ENCODE data around the gene GEMIN7.
A peak's percentile ranks its signal among the peaks of the same experiment; 100 is the strongest.

The GEMIN7 gene

DNA sequence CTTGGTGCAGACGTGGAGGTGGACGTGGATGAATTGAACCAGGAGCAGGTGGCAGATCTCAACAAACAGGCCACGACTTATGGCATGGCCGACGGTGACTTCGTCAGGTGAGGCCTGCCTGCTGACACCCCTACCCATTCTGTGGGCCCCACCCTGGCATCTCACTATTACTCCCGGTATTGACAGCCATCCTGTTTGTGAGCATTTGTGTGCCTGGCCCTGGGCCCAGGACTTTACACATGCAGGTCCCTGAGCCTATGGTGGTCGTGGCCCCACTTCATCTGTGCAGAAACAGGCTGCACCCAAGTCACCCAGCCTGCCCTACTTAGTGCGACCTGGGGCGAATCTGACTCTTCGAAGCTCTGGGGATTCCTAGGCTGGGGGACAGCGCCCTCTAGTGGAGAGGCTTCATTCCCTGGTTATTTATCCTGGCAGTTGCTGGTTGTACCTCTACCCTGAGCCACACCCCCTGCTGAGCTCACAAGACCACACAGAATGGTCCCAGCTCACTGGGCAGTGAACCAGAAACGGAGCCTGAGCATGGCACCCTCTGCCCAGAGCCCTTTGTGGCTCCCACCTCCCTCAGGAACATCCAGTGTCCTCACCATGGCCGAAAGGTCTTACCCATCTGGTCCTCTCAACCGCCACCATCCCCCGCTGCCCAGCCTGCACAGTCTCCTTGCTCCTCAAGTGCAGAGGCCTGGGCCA is 19.6 kb upstream of the GEMIN7 start:
- peak in 51 of 56 donors; percentile 10 to 87 (median 58) for DNase-seq

DNA sequence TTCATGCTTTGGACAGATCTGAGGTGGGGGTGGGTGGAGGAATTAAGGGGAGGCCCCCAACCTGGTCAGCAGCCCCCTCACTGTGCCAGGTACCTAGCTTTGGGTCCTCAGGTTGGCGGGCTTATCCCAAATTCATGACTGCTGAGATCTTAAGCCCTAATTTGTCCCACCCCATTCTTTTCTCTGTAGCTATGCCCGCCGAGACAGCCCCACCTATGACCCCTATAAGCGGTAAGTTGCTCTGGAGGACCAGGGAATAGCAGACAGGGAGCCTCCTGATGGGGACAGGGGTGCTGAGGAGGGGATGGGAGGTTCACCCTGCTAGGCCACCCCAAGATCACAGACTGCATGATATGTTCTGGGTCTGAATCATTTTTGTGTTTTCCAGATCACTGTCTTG is 17.1 kb upstream of the GEMIN7 start:
- DNase-seq = no peak

DNA sequence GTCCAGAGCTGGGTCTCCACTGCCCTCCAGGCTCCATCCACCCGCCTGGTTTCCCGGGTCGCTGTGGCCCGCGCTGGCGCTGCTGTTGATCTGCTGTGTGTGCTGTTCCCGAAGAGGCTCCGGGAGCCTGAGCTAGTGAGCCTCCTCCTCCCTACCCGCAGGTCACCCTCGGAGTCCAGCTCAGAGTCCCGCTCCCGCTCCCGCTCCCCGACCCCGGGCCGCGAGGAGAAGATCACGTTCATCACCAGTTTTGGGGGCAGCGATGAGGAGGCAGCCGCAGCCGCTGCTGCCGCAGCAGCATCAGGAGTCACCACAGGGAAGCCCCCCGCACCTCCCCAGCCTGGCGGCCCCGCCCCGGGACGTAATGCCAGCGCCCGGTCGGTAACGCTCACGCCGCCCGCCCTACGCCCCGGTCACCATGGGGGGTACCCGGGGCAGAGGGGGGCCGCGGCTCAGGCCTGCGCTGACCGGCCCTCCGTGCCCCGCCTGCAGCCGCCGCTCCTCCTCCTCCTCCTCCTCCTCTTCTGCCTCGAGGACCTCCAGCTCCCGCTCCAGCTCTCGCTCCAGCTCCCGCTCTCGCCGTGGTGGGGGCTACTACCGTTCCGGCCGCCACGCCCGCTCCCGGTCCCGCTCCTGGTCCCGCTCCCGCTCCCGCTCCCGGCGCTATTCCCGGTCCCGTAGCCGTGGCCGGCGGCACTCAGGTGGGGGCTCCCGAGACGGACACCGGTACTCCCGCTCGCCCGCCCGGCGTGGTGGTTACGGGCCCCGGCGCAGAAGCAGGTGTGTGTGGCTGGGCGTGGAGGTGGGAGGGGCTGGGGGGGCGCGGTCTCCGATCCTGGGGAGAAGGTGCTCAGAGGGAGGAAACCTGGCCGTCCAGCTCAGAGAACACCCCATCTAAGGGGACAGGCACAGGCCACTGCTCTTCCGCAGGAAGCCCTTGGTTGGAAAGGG is 14.9 kb upstream of the GEMIN7 start:
- no peak for DNase-seq

DNA sequence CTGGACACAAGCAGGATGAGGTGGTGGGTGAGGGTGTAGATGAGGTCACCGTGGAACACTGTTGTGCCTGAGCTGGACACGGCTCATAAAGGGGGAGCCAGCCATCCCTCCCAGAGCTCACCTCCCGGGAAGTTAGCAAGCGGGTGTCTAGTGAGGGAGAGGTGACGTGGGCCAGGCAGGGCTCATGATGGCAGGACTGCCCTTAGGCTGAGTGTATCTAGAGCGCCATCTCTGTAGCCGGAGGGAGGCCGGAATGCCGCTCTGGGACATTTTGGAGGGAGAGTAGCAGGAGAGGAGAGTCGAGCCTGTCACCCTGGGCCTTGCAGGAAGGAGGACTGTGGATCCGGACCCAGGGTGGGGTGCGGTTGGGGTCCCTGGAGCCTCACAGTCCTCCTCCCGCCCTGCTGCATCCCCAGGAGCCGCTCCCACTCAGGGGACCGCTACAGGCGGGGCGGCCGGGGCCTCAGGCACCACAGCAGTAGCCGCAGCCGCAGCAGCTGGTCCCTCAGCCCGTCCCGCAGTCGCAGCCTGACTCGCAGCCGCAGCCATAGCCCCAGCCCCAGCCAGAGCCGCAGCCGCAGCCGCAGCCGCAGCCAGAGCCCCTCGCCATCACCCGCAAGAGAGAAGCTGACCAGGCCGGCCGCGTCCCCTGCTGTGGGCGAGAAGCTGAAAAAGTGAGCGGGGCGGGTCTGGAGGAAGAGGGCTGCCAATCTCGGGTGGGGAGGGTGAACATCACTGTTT is 12.0 kb upstream of the GEMIN7 start:
- DNase-seq = no peak

DNA sequence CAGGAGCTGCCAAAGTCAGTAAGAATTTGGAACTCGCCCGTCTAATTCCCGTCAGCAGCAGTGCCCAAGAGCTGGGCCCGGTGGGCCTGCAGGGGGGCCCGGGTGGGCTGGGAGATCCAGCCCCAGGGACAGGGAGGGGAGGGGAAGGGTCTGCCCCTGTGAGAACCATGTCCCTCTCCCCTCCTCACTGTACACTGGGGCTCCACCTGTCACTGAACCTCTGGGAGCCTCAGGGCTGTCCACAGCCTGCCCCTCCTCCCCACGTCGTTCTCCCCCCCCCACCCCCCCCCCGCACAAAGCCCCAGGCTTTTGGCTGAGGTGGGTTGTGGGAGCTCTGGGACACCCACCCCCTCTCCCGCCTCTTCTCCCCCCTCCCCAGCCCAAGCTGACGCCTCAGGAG is 11.0 kb upstream of the GEMIN7 start:
- DNase-seq = no peak

DNA sequence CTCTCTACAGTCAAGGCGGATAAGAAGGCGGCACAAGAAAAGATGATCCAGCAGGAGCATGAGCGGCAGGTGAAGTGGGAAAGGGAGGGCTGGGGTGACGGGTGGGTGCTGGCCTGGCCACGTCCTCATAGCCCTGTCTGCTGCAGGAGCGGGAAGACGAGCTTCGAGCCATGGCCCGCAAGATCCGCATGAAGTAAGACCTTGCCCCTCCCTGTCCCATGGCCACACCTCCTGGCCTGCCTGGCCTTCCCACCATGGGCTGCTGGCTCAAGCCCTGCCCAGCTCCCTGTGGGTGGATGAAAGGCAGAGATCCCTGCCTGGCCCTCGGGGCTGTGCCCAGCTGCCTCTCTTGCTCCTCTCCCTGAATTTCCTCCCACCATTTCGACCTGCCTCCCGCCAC is 10.0 kb upstream of the GEMIN7 start:
- DNase-seq = no peak

DNA sequence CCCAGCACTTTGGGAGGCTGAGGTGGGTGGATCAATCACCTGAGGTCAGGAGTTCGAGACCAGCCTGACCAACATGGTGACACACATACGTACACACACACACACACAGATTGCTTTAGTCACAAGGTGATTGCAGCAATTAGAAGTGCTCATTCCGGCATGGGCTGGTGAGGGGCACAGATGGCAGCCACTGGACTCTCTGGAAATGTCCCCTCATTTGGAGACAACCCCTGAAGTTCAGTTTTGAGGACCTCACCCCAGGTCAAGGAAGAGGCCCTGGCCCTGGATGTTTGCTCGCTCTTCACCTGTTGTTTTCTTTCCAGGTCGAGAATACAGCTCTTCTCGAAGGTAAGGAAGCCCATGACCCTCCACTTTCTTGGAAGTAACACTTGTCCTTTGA is 8.8 kb upstream of the GEMIN7 start:
- DNase-seq = no peak

DNA sequence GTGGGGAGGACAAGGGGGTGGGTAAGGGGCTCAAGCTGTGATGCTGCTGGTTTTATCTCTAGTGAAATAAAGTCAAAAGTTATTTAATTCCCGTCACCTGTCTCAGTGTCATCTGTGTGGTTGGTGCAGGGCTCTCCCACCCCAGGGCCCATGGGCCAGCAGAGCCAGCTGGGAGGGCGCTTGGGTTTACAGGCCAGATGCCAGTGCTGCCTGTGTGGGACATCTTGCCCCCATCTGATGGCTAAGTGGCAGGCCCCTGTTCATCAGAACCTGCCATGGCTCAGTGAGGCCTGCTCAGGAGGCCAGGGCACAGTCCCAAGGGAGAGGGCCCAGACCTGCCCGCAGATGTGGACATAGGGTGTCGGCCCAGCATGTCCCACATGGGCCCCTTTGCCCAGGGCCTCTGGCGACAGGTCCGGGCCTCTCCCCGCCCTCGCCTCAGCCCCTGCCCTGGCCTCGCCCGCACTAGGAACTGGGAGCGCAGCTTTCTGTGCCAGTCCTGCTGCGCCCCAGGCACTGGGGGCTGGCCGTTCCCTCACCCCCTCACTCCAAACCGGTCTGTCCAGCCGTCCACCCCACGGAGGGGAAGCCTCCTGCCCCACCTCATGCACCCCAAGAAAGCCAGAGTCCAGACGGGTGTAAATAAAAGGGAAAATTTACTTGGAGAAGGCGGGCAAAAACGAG is 8.1 kb upstream of the GEMIN7 start:
- no peak for DNase-seq

DNA sequence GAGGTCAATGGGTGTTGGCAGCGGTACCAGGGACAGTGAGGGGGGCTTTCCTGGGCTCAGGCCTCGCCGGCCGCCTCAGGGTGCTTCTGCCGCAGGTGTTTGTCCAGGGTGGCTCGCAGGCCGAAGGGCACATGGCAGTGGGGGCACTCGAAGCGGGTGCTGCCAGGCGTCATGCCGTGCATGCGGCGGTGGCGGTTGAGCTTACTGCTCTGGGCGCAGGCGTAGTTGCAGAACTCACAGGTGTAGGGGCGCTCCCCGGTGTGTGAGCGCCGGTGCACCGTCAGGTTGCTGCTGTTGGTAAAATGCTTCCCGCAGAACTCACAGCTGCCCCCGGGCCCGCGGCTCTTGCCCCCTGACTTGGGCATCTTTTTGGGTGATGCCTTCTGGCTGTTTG is 7.5 kb upstream of the GEMIN7 start:
- no peak for DNase-seq

DNA sequence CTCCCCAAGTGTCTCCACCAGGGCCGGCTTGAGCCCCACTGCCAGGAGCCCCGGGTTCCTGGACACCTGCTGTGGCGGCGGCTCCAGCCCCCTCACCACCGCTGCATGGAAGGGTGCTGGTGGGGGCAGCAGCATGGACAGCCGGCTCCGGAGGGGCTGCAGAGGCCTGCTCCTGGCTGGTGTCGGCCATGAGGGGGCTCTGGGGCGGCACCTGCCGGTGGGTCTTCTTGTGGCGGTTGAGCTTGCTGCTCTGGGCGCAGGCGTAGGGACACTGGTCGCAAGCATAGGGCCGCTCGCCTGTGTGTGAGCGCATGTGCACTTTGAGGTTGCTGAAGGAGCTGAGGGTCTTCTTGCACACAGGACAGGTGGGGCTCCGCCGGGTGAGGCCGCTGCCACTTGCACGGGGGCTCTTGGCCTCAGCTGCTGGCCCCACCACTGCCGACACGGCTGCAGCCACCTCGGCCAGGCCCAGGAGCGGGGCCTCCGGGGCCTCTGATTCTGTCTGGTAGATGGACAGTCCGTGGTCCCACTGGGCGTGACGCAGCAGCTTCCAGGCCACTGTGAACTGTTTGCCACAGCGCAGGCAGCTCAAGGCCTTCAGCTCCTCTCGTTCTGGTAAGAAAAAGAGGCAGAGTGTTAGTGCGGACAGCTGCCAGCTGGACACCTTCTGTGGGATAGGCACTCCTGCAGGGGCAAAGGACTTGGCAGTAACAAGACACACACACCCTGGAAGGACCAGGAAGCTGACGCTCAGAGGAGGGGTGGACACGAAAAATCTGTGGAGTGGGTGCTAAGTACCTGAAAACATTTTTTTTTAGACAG is 6.9 kb upstream of the GEMIN7 start:
- no peak for DNase-seq

DNA sequence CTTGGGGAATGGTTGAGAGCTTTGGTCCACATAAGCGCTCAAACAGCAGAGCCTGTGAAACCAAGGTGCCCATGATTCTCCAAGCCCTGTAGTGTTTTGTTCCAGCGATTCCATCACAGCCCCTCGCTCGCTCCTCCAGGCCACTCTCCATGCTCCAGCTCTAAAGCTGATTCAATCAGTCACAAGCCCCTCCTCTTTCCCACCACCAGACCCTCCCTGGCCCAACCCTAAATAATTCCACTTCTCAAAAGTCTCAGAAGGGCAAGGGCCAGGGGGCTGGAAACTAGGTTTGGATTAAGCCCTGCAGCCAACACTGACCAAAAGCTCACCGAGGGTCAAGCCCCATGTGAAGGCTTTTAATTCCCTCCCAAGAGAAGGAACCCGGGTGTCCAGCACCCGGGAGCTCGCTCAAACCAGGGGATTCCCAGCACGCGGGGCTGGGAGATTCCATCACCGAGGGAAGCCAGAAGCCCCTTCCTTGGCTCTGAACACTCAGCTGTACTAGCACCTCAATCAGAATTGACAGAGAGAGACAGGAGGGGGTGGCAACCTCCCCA is 4.2 kb upstream of the GEMIN7 start:
- no peak for DNase-seq

DNA sequence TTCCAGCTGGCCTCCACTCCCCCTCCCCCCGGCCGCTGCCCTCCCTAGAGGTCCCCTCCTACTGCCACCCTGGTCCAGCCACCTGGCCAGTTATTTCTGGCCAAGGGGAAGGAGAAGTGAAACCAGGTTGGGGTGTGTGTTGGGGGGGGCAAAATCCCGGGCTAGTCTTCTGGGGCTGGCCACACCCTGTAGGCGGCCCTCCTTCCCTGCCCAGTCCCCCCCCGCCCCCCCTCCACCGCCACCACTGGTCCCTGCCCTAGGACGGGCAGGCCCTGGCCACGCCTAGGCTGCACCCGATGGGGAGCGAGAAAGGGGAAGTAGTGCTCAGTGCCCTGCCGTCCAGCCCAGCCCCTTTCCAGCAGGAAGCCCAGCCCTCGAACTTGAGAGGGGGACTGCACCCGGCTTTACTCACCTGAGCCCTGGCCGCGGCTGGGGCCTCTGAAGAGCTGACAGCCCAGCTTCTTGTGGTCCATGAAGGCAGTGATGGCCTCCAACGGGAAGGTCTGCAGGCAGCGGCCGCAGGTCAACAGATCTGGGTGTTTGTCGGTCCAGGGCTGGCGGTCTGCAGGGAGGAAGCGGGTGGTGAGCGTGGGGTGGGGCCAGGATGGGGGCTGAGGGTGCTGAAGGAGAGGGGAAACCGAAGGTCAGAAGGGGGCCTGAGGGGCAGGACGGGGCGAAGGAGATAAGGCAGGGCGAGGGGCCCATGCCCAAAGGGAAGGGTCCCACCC is 3.6 kb upstream of the GEMIN7 start:
- DNase-seq = peak in 27 of 56 donors; percentile 1 to 42 (median 19)

DNA sequence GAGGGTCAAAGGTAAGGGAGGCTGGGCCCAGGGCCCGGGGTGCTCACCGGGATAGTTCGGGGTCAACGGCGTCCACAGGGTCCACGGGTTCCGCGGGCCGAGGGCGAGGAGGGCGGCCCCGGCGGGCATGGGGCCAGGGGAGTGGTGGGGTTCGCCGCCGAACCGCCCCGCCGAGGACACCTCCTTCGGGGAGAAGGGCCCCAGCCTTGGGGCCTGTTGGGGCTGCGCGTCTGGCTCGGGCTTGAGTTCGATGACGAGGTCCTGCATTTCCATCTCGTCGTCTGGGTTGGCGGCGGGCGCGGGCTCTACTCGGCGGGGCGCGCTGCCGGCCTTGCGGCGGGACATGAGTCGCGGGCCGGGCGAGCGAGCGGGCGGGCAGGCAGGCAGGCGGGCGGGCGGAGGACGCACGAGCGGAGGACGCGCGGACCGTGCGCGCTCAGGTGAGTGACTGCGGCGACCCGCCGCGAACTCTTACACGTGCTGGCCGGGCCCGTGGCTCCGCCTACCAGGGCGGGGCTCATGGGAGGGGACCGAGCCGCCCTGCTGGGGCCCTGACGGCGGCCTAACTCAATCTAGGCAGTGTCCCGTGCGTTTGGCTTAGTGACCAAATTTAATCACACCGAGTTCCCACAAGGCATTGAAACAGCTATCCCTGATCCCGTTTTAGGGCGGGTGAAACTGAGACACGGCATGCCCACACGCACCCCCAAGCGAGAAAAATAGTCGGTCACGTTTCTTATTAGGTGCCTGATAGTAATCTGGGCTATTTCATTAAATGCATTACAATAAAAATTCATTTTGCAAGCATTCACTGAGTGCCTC is 2.8 kb upstream of the GEMIN7 start, which contains the start of gene ZNF296:
ZNF296 (minus strand) TSS at position 450 of the 822 bp plus-strand sequence; CDS start at position 345, 105 bp downstream.
- DNase-seq = peak in 12 of 56 donors; percentile 5 to 47 (median 12)

DNA sequence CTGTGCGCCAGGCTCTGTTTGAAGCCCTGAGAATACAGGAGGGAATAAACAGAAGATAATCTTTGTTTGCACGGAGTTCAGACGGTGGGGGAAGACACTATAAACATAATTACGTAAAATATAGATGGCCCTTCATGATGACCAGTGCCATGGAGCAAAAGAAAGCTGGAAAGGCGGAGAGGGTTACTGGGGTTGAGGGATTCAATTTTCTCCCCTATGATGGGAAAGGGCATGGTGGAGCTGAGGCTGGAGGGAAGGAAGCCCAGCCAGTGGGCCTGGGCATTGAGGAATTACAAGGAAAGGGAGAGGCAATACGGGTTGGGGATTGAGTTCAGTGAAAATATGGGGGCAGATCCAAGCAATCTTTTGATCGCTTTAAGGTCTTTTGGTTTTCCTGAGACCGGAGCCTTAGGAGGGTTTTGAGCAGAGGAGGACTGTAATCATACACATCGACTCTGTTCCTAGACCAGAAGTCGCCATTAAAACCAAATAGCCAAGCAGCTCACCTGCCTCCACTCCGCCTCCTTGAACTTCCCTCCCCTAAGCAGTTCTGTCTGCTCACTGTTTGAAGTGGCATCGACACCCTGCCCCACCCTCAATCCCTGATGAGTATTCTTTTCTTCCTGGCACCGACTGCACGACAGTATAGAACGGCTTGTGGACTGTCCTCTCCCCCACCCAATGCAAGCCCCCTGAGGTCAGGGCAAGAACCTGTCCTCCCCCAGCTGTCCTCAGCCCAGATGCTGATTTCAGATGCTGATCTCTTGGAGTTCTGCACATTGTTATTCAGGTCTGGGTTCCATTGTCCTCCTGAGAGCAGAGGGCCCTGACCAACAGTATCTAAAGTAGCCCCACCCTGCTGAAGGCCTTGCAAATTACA is 2.0 kb upstream of the GEMIN7 start:
- no peak for DNase-seq

DNA sequence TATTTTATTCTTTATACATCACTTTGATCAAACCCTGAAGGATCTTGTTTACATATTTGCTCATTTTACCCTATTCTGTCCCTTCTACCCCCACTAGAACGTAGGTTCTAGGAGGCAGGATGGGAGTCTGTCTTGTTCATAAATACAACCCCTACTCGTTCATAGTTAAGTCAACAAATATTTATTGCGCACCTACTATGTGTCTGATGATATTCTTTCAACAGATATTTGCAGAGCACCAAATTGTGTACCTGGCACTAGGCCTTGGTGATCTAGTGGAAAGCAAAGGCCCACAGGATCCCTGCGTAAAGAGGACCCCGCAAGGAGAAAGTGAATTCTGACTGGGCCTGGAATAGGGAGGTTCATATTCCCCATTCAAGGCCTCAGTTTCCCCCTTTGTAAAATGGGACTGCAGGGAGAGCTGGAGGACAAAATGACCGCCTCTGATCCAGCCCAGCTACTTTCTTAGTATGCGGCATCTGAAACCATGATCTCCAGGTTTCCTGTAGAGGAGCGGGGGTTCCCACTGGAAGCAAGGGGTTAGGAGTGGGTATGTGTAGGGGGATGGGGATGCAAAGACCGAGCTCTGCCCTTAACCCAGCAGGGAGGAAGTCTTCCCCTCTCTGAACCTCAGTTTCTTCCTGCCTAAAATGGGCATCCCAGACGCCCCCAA is 534 bp upstream of the GEMIN7 start:
- DNase-seq = no peak

DNA sequence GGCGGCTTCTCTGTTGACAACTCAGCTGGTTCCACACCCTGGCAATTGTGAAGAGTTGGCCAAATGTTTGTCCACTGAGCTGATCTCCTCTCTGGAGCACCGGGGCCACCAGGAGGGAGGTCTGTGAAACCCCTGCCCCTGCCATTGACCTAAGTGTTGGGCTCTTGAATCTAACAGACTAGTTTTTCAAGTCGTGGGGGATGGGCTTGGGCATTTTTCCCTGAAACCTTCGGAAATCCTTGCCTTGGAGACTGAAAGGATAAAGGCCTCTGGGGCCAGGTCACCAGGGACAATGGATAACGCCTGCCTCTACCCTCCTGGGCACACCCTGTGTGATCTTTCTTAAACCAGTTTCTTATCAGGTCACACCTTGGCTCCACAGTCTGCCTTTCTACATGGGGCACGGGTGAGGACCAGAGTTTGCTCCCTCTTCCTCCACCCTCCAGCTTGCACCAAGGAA is 881 bp downstream of the GEMIN7 start:
- no peak for DNase-seq

DNA sequence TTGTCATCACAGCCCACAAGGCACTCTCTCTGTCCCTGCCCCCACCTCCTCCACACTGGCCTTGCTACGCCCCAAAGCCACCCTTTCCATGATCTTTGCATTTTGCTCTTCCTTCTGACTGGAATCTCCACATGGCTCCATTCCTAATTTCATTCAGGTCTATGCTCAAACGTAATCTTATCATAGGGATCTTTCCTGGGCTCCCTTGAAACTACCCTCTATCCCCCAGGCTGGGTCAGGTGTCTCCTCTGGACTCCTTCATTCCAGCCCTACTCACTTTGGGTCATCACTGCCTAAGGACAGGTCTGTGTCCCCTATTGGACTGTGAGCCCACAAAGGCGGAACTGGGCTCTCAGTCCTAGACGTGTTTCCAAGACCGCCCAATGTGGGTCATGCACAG is 3.1 kb downstream of the GEMIN7 start:
- DNase-seq = no peak

Data from nucleus accumbens (tissue), 56 donors.